Renal pelvis (tissue), 12 donors: ENCODE data around the gene BCL10. TPM values are rescaled to one million over a fixed set of nuclear protein-coding genes. Genes with fewer than 3 reads are reported as not detected.
A peak's percentile ranks its signal among the peaks of the same experiment; 100 is the strongest.

Experiments
- DNase-seq: peaks from one replicate; pipeline ENCODE4 v3.0.0-alpha.2; 2013
- long read RNA-seq, 16 experiments: transcript quantifications; one replicate each; lab custom pipeline, GENCODE V29; 2026
- polyA plus RNA-seq, 3 donors: library from polyadenylated mRNA; unstranded; fragments of 120-200 nt; gene quantifications; one replicate each; pipeline ENCODE4 v1.2.1, GENCODE V29; 2013; ENCODE audit not compliant: insufficient read length in 3 of 3

Gene BCL10
- polyA plus RNA-seq, result 10 to 100 TPM; 19.7 to 25.4 (median 21.8) TPM
- long read RNA-seq, donor 1, transcript BCL10-203 (3 exons, 2,833 nt), result major isoform, 6 of 7 reads
- long read RNA-seq, donor 1, partial matches to known transcripts, result 0 of 7 reads
- long read RNA-seq, donor 1, other reads (novel, unspliced or antisense), result 0 of 7 reads
- long read RNA-seq, donor 2, transcript BCL10-203 (3 exons, 2,833 nt), result major isoform, 10 of 12 reads
- long read RNA-seq, donor 2, partial matches to known transcripts, result 0 of 12 reads
- long read RNA-seq, donor 2, other reads (novel, unspliced or antisense), result 0 of 12 reads
- long read RNA-seq, donor 3, partial matches to known transcripts, result 0 of 5 reads
- long read RNA-seq, donor 3, other reads (novel, unspliced or antisense), result 0 of 5 reads
- long read RNA-seq, donor 4, transcript BCL10-203 (3 exons, 2,833 nt), result major isoform, 5 of 6 reads
- long read RNA-seq, donor 4, partial matches to known transcripts, result 0 of 6 reads
- long read RNA-seq, donor 4, other reads (novel, unspliced or antisense), result 0 of 6 reads
- long read RNA-seq, donor 5, transcript BCL10-203 (3 exons, 2,833 nt), result major isoform, 8 of 8 reads
- long read RNA-seq, donor 5, partial matches to known transcripts, result 0 of 8 reads
- long read RNA-seq, donor 5, other reads (novel, unspliced or antisense), result 0 of 8 reads
- long read RNA-seq, donor 6, transcript BCL10-203 (3 exons, 2,833 nt), result major isoform, 7 of 7 reads
- long read RNA-seq, donor 6, partial matches to known transcripts, result 0 of 7 reads
- long read RNA-seq, donor 6, other reads (novel, unspliced or antisense), result 0 of 7 reads
- long read RNA-seq, donor 7, transcript BCL10-203 (3 exons, 2,833 nt), result major isoform, 11 of 13 reads
- long read RNA-seq, donor 7, partial matches to known transcripts, result 0 of 13 reads
- long read RNA-seq, donor 7, other reads (novel, unspliced or antisense), result 0 of 13 reads
- long read RNA-seq, donor 8, transcript BCL10-203 (3 exons, 2,833 nt), result major isoform, 7 of 9 reads
- long read RNA-seq, donor 8, partial matches to known transcripts, result 0 of 9 reads
- long read RNA-seq, donor 8, other reads (novel, unspliced or antisense), result 0 of 9 reads
- long read RNA-seq, donor 9, transcript BCL10-203 (3 exons, 2,833 nt), result major isoform, 8 of 8 reads
- long read RNA-seq, donor 9, partial matches to known transcripts, result 0 of 8 reads
- long read RNA-seq, donor 9, other reads (novel, unspliced or antisense), result 0 of 8 reads
- long read RNA-seq, donor 10, transcript BCL10-203 (3 exons, 2,833 nt), result major isoform, 7 of 7 reads
- long read RNA-seq, donor 10, partial matches to known transcripts, result 0 of 7 reads
- long read RNA-seq, donor 10, other reads (novel, unspliced or antisense), result 0 of 7 reads
- long read RNA-seq, donor 11, transcript BCL10-203 (3 exons, 2,833 nt), result major isoform, 9 of 10 reads
- long read RNA-seq, donor 11, partial matches to known transcripts, result 0 of 10 reads
- long read RNA-seq, donor 11, other reads (novel, unspliced or antisense), result 0 of 10 reads
- long read RNA-seq, donor 12, transcript BCL10-203 (3 exons, 2,833 nt), result major isoform, 14 of 14 reads
- long read RNA-seq, donor 12, partial matches to known transcripts, result 0 of 14 reads
- long read RNA-seq, donor 12, other reads (novel, unspliced or antisense), result 0 of 14 reads
- long read RNA-seq, donor 13, partial matches to known transcripts, result 0 of 2 reads
- long read RNA-seq, donor 13, other reads (novel, unspliced or antisense), result 0 of 2 reads
- long read RNA-seq, donor 14, result 0 reads
- long read RNA-seq, donor 15, transcript BCL10-203 (3 exons, 2,833 nt), result major isoform, 10 of 12 reads
- long read RNA-seq, donor 15, partial matches to known transcripts, result 0 of 12 reads
- long read RNA-seq, donor 15, other reads (novel, unspliced or antisense), result 0 of 12 reads
- long read RNA-seq, donor 16, transcript BCL10-203 (3 exons, 2,833 nt), result major isoform, 13 of 13 reads
- long read RNA-seq, donor 16, partial matches to known transcripts, result 0 of 13 reads
- long read RNA-seq, donor 16, other reads (novel, unspliced or antisense), result 0 of 13 reads

DNA sequence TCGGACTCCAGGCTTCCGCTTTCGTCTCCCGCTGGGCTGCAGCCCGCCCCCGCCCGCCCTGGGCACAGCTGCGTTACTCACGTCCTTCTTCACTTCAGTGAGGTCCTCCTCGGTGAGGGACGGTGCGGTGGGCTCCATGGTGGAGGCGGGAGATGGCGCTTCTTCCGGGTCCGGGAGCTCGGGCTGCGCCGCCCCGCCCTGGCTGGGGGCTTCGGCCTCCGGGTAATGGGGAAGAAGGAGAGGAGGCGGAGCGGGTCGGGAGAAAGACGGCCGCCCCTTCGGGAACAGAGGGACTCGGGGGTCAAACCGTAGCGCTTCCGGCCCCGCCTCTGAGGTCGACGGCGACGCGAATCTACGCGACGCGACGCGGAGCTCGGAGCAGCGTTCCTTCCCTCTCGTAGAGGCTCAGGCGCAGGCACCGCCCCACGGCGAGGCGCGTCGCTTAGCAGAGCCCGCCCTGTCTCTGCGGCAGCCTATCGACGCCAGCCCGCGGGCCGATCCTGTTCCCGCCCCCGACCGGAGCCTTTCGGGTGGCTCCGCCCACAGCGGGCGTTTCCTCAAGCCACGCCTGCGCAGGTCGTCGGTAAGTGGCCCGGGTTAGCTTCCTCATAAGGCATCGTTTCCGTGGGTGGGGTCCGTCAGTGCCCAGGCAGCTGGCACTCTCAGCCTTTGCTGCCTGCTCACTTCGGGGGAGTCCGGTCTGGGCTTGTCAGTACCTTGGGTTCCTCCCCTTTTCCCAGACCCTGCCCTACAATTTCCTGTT lies at the start of gene BCL10:
BCL10 (minus strand) TSS at position 418 of the 763 bp plus-strand sequence; CDS start at position 138, 280 bp downstream.
- peak; percentile 96 for DNase-seq

DNA sequence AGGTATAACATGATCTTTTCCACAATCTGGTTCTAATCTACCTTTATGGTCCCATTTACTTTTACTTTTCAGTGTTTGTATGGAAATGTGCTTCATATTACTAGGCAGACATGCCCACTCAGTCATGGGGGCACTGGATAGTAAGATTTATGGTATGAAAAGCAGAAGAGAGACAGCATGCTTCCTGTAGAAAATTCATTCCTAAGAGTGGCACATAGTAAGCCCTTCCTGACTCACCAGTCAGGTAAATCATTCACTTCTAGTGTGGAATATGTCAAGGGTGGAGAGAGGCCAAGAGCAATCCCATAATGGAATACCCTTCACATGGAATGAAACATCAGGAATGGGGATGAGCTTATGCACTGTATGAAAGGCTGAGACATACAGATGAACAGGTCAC lies 49.5 kb upstream of the BCL10 start:
- no peak for DNase-seq

DNA sequence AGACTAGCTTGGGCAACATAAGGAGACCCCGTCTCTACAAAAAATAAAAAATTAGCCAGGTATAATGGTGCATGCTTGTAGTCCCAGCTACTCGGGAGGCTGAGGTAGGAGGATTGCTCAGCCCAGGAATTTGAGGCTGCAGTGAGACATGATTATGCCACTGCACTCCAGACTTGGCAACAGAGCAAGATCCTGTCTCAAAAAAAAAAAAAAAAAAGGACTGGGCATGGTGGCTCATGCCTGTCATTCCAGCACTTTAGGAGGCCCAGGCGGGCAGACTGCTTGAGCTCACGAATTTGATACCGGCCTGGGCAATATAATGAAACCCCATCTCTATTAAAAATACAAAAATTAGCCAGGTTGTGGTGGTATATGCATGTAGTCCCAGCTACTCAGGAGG lies 47.3 kb upstream of the BCL10 start:
- no peak for DNase-seq

DNA sequence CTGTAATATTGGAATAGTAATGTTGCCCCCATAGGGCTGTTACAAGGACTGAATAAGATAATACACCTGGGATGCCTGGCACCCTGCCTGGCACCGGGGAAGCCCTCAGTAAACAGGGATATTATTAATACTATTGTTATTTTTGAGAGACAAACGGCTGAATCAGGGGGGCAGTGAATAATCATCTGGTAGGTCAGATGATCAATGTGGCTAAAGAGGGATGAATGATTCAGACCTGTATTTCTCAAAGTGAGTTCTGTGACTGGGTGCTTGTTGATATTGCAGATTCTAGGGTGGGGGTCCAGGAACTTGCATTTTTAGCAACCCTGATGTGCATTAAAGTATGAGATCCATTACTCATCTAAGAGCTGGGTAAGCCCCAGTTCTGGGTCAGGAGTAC lies 46.2 kb upstream of the BCL10 start:
- DNase-seq, result no peak

DNA sequence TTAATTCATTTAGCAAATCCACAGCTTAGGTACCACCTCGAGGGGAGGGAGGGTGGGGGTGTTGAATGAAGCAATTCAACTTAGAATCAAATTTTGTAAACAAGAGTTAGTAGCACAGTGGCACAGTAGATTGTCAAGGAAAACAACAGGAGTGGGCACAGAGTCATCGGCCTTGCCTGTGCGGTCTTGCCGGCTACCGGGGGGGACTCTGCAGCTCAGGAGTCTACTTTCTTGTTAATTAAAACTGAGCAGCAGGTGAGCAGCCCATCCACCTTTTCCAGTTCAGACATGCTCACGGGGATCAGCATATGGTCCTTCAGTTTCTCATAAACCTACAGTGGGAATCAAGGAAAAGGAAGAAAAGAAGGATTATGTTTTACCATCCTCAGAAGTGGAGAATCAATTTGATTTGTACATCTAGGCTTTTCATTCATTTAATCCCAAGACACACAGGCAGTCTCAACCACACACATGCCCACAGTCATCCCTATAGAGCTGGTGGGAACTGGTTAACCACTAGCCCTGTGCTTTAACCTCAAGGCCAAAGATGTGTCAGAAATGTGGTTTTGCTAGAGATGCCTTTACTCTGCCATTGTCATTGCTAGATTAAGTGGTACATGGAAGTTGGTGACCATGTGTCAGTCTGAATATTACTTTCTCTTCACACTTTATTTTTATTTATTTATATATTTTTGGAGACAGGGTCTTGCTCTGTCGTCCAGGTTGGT lies 45.0 kb upstream of the BCL10 start:
- no peak for DNase-seq

DNA sequence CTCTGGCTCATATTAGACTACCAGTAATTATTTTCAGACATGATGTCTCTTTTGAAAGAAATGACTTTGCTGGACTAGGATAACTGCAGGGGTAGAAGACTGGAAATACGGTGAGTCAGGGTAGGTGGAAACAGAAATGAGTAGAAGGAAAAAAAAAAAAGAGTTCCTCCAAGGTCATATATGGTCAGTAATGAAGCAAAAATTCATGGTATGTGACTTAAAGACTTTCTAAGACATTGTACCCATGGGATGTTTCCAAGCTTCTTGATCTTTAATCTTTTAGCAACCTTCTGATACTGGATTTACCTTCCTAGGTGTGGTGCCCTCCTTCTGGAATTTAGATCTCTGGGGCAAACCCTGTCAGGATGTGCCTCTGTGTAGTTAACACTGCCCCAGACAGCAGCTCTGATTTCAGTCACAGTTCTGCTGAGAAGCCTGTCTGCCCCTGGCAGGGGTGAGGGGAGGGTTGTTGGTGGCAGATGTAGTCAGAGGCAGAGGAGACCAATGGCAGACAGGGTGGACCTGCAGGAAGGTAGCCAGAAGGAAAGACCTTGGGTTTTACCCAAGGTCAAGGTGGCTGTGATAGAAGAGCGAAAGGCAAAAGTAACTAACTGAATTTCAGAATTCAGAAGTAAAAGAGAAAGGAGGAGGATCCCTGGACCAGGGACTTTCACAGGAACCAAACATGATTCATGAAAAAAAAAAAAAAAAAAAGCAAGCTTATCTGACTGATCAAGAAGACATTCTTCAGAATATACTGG lies 44.1 kb upstream of the BCL10 start:
- no peak for DNase-seq

DNA sequence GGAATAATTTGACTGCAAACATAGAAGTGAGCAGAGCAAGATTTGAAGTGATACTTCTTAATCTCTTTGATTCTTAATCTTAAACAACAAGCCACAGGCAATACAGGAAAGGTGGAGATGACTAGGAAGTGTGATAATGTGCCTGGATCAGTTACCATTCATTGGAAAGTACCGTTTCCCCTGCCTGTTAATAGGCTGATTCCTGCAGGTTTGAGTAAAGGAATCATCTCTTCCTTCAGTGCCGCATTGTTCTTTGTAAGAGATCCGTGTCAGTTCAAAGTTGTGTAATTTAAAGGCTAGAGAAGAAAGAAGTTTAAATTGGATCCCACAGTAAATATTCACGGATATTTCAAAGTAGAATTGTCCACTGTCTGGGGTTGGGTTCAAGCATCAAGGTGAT lies 43.5 kb upstream of the BCL10 start:
- DNase-seq, result no peak

DNA sequence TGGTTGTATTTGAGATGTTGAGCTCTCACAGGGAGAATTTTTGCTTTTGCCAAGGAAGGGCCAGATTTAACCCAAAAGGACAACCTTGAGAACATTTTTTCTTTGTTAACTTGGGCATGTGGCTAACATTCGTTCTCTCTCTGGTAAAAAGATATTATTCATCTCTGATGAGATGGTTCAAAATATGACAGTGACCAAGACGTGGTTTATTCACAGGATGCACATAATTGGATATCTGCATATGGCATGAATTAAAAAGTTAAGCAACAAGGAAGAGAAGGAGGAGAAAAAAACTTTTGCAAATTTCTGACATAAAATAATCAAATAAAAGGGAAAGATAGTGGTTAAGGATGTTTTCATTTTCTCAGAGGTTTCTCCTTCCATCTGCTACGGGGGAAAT lies 43.1 kb upstream of the BCL10 start:
- no peak for DNase-seq

DNA sequence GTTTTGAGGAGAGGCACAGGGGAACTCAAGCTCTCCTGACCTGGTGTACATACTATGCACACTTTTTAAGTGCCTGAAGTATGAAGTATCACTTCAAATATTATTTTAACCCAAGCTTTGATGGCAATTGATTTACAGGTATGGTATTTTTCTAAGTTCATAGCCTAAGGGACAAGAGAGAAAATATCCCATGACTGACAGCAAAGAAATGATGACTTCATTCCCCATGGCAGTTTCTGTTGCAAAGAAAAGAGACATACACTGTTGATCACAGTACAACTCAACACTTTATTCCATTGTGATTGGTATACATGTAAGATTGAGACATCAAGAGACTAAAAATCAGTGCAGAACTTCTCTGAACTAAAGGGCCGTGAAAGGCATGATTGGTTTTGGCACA lies 41.8 kb upstream of the BCL10 start:
- no peak for DNase-seq

DNA sequence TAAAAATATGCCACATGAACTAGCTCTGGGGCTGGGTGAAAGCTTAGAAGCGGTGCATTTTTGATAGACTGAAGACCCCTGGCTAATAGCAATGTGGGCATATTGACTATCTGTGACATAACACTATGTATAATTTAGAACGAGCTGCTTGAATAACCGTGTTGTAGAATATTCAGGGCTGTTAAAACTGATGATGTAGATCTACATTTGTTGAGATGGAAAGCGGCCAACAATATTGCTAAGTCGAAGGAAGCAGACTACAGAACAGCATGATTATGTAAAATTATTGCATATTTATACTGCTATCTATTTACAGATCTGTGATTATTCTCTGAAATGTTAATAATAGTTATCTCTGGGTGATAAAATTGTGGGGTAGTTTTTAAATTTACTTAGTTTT lies 41.1 kb upstream of the BCL10 start:
- no peak for DNase-seq

DNA sequence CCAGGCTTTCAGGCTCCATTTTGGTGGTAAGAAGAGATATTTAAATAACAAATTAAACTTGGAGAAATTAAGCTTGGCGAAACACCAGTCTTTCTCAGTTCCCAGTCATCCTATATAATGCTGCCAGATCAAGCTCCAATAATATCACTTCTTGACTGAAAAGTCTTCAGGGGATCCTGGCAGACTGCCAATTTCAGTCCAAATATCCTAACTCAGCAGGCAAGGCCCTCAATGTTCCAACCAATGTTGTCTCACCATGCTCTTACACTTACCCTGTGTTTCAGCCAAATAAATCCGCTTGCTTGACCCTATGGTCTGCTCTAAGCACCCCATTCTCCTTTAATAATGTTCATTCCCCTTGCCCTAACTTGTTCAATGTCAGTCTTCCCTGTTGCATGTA lies 39.9 kb upstream of the BCL10 start:
- DNase-seq, result no peak

DNA sequence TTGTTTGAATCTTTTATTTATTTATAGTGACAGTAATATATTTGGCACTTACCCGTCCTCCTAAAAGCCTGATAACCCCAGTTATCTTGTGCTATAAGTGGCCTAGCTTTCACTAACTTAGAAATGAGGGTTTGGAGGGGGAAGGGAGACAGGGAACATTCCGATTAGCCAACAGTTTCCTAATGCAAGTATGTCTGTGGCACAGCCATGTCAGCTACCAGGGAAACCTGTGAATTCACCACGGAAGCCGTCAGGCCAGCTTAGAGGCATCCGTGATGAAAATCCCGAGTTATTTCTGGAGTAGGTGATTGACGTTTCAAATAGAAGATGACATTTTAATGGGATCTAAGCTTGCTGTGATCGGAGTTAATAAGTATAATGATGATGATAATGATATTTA lies 39.4 kb upstream of the BCL10 start:
- no peak for DNase-seq

DNA sequence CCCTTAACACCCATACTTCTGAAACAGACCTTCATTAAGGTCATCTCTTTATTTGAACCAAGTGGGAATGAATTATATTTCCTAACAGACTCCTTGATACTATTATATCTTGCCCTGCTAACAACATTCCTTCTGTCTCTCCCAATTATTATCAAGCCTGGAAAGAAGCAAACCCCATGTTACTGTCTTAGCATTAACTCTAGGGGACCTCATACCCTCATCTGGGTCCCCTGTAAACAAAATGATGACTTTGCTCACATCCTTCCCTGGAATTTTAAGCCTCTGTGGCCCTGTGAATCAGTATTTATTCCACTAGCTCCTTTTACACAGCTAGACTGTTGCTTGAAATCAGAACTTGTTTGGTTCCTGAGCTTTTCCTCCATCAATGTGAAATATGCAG lies 38.3 kb upstream of the BCL10 start:
- DNase-seq, result no peak

DNA sequence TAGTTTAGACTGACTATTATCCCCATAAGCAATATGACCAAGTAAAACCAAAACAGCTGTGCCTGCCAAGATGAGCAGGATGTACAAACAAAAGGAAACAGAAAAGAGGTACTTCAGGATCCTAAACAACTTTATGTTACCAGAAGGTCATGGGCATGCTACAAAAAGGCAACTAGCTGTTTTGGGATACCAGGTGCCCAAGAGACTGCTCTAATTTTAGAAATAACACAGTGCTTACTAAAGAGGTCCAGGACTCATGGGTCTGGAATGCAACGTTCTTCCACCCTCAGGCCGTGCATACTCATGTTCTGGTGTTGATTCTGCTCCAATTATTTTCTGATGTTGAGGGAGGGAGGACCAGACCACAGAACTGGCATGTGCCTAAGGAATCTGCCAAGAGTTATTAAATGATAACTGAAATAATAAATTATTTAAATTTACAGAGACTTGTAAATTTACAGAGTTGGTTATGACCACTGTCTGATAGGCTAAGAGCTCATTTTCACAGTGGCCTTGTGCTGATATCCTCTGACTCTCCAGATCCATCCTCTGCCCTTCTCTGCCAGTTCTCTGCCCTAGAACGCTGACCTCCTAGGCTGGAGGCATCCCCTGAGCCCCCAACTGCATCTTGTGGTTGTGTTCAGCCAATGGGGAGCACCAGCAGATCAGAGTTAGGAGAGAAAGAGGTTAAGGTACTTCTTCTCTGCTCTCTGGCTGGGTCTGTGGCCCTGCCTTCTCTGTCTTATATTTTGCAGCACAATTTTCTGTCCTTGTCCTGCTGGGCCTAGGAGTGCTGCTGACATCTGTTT lies 37.7 kb upstream of the BCL10 start:
- DNase-seq, result no peak

DNA sequence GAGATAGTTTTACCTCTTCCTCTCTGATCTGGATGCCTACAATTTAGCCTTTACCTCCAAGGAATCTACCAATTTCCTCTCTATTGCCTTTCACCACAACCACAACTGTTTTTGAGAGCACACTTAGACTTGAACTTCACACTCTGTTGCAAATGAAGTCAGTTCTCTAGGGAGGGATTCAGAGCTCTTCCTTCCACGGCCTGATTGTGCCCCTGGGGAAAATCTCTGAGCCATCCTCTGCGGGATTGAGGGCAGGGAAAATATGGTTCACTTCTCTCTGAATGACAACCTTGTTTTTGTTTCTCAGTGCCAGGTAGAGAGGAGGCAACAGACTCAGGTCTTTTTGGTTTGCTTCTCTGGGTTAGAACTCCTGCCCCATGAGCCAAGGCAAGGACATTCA lies 35.4 kb upstream of the BCL10 start:
- DNase-seq, result no peak

DNA sequence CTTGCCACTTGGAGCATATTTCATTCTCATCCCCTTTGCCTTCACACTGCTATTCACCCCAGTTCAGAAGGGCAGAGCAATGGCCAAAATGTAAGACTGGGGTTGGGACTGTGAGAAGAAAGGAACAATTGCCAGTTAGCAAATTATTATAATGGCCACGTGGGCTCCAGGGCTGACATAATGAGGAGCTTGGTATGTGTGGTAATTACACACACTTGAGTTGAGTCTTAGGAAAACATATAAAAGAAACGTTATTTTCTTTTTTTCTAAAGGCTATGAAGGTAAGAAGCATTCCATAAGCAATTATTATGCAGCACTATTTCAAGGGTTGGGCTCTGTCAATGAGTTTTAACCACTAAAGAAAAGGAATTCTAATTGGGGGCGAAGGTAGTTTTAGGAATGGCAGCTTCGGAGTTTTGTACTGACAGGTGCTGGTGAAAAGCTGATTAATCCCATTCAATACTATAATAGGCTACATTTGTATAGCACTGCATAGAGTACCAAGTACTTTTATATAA lies 32.5 kb upstream of the BCL10 start:
- no peak for DNase-seq
